Lower leg skin (tissue), 3 donors: ENCODE measurements around the gene C17orf50.

Experiments used
- POLR2A ChIP-seq, 2 donors: fragments of 450-650 bp; IDR thresholded peaks; one replicate each; pipeline ENCODE4 v1.6.1; 2016 to 2017; ENCODE audit warnings: antibody characterized with exemption in 2 of 2, mild to moderate bottlenecking in 1 of 2, moderate library complexity in 1 of 2
- TF ChIP-seq, protein P1 (sequence below), 3 donors: fragments of 450-650 bp; IDR thresholded peaks; one replicate each; pipeline ENCODE4 v1.5.1; 2016; ENCODE audit warnings: antibody characterized with exemption in 3 of 3, mild to moderate bottlenecking in 3 of 3, moderate library complexity in 2 of 3

DNA sequence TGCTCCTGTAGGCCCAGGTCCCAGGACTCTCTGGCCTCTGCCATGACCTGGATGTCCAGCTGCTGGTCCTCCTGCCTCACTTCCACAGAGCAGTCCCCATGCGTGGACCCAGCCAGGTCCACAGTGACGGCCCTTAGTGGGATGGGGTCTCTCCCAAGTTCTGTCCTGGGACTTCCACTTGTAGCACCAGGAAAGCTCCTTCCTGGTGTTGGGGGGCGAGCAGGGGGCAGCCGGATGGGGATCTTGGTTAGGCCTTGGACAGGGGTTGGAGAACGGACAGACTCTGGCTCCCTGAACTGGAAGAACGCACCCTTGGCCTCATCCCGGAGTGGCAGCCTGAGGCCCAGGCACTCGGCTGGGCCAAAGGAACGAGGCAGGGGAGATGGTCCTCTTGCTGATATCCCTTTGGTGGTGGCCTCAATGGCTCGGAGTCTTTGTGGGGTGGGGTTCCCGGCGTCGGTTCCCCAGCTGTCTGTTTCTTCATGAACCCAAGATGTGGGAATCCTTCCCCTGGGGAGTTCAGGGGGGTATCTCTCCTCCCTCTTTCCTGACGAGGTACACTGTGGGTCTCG lies 14.9 kb upstream of the C17orf50 start:
- TF ChIP-seq, protein P1, sequence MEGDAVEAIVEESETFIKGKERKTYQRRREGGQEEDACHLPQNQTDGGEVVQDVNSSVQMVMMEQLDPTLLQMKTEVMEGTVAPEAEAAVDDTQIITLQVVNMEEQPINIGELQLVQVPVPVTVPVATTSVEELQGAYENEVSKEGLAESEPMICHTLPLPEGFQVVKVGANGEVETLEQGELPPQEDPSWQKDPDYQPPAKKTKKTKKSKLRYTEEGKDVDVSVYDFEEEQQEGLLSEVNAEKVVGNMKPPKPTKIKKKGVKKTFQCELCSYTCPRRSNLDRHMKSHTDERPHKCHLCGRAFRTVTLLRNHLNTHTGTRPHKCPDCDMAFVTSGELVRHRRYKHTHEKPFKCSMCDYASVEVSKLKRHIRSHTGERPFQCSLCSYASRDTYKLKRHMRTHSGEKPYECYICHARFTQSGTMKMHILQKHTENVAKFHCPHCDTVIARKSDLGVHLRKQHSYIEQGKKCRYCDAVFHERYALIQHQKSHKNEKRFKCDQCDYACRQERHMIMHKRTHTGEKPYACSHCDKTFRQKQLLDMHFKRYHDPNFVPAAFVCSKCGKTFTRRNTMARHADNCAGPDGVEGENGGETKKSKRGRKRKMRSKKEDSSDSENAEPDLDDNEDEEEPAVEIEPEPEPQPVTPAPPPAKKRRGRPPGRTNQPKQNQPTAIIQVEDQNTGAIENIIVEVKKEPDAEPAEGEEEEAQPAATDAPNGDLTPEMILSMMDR (IDR thresholded peaks at IDR 0.05), result no peak
- TF ChIP-seq POLR2A (IDR thresholded peaks at IDR 0.05), result no peak
